Body of pancreas (tissue), 4 donors: ENCODE data around the gene ARFGEF2.

Experiments used
- POLR2A ChIP-seq, 3 donors: fragments of 450-650 bp; IDR thresholded peaks; one replicate each; pipeline ENCODE4 v1.6.1; 2016; ENCODE audit warnings: antibody characterized with exemption in 3 of 3, mild to moderate bottlenecking in 2 of 3
- TF ChIP-seq, protein P1 (sequence below), 7 experiments: fragments of 450-650 bp in 4 of 7; fragments of 200-600 bp in 3 of 7; sonication (generic) in 3 of 7; IDR thresholded peaks; one replicate each; pipeline ENCODE4 v1.5.1; 2016 to 2019; ENCODE audit warnings: antibody characterized with exemption in 7 of 7

DNA sequence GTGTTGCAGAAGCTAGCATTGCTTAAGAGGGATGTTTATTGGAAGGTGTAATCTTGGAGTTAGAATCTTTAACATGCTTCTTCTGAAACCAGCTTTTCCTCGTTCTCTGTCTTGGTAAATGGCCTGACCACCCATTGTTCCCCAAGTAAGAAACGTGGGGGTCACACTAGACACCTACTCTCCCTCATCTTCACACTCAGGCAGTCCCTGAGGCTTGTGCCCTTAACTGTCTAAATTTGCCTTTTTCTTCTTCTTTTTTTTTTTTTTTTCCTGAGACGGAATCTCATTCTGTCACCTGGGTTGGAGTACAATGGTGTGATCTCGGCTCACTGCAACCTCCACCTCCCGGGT, 16.2 kb upstream of the ARFGEF2 start:
- TF ChIP-seq, protein P1, sequence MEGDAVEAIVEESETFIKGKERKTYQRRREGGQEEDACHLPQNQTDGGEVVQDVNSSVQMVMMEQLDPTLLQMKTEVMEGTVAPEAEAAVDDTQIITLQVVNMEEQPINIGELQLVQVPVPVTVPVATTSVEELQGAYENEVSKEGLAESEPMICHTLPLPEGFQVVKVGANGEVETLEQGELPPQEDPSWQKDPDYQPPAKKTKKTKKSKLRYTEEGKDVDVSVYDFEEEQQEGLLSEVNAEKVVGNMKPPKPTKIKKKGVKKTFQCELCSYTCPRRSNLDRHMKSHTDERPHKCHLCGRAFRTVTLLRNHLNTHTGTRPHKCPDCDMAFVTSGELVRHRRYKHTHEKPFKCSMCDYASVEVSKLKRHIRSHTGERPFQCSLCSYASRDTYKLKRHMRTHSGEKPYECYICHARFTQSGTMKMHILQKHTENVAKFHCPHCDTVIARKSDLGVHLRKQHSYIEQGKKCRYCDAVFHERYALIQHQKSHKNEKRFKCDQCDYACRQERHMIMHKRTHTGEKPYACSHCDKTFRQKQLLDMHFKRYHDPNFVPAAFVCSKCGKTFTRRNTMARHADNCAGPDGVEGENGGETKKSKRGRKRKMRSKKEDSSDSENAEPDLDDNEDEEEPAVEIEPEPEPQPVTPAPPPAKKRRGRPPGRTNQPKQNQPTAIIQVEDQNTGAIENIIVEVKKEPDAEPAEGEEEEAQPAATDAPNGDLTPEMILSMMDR (IDR thresholded peaks at IDR 0.05) = no peak
- no peak for TF ChIP-seq POLR2A (IDR thresholded peaks at IDR 0.05)
